GM12878 (cell line): ENCODE results near the gene SEL1L3. TPM values are rescaled to one million over a fixed set of nuclear protein-coding genes. Genes with fewer than 3 reads are reported as not detected.

Source experiments
- ATAC-seq: fragments of 200-7000 bp; cut with Tn5 transposase; 3 replicates; pipeline ENCODE4 v1.9.1; 2020; ENCODE audit warnings: mild to moderate bottlenecking, moderate library complexity
- BruUV-seq: library from RNA; stranded (reverse); fragments of 400-500 nt; replicated peaks from 2 replicates; lab custom pipeline; 2021; lab: Mats Ljungman, UMichigan
- CTCF ChIA-PET: fragments of 300-600 bp; sonication (Branson Sonifier 250); formaldehyde crosslinking; extraction: SDS; loops from one replicate; lab custom pipeline; 2021; ENCODE audit warnings: inconsistent platforms; lab: Yijun Ruan, JAX
- POLR2A ChIA-PET: fragments of 350-600 bp; formaldehyde crosslinking; extraction: SDS; loops from one replicate; lab custom pipeline; 2021; ENCODE audit warnings: inconsistent platforms; lab: Charles Lee
- RAD21 ChIA-PET: fragments of 300-600 bp; sonication (Branson Sonifier 250); formaldehyde crosslinking; loops from one replicate; lab custom pipeline; 2023; ENCODE audit warnings: antibody characterized with exemption; ENCODE audit not compliant: unreplicated experiment; lab: Charles Lee
- SMC1A ChIA-PET: fragments of 300-600 bp; sonication (Branson Sonifier 250); formaldehyde crosslinking; loops from one replicate; lab custom pipeline; 2023; ENCODE audit not compliant: unreplicated experiment, uncharacterized antibody; lab: Charles Lee
- DNase-seq: peaks from one replicate; pipeline ENCODE4 v3.0.0-alpha.2; 2011; ENCODE audit warnings: low read depth, low spot score
- FAIRE-seq: peaks from 3 replicates; lab custom pipeline; 2011; peaks lifted over from hg19 to GRCh38; lab: Jason Lieb, UNC
- H2AFZ ChIP-seq: 2 replicates; pipeline ENCODE4 v1.6.0; 2011; ENCODE audit warnings: low read depth, low read length, control low read depth; ENCODE audit not compliant: control insufficient read depth
- H3K27ac ChIP-seq: 2 replicates; pipeline ENCODE4 v1.5.1; 2011; ENCODE audit warnings: control low read depth; ENCODE audit not compliant: control insufficient read depth, insufficient read depth
- H3K27me3 ChIP-seq, 2 experiments: replicated peaks in 1 of 2; 2 replicates each; pipeline versions ENCODE4 v1.6.0 to v1.6.1; 2011; ENCODE audit warnings: low read length in 1 of 2; ENCODE audit not compliant: control insufficient read depth in 2 of 2, insufficient read depth in 2 of 2
- H3K36me3 ChIP-seq, 2 experiments: 2 replicates each; pipeline ENCODE4 v1.5.1; 2011; ENCODE audit warnings: low read length in 1 of 2; ENCODE audit not compliant: control insufficient read depth in 2 of 2, insufficient read depth in 2 of 2
- H3K4me1 ChIP-seq: 2 replicates; pipeline ENCODE4 v1.6.1; 2011; ENCODE audit warnings: mild to moderate bottlenecking, low read length, moderate library complexity, mixed read lengths; ENCODE audit not compliant: control insufficient read depth, insufficient read depth
- H3K4me2 ChIP-seq: 2 replicates; pipeline ENCODE4 v1.6.0; 2011; ENCODE audit warnings: control low read depth; ENCODE audit not compliant: control insufficient read depth, insufficient read depth
- H3K4me3 ChIP-seq: fragments of 200-600 bp; sonication (generic); 2 replicates; pipeline ENCODE4 v1.5.1; 2016
- H3K79me2 ChIP-seq: 2 replicates; pipeline ENCODE4 v1.6.0; 2011; ENCODE audit warnings: low read length; ENCODE audit not compliant: control insufficient read depth, insufficient read depth
- H3K9ac ChIP-seq: 2 replicates; pipeline ENCODE4 v1.8.0; 2011; ENCODE audit warnings: low read length, control low read depth, mixed read lengths; ENCODE audit not compliant: control insufficient read depth, insufficient read depth
- H3K9me3 ChIP-seq: replicated peaks from 3 replicates; pipeline ENCODE4 v1.5.1; 2011; ENCODE audit warnings: mild to moderate bottlenecking, low read length; ENCODE audit not compliant: control insufficient read depth, insufficient read depth
- H4K20me1 ChIP-seq: 2 replicates; pipeline ENCODE4 v1.6.0; 2011; ENCODE audit not compliant: control insufficient read depth, insufficient read depth
- KAT2A ChIP-seq: conservative IDR thresholded peaks from 2 replicates; pipeline ENCODE4 v1.6.1; 2011; ENCODE audit warnings: low read depth, low read length; ENCODE audit not compliant: control insufficient read depth
- MYB ChIP-seq: fragments of 150-350 bp; IDR thresholded peaks from 2 replicates; pipeline ENCODE4 v1.6.1; 2014; ENCODE audit warnings: mild to moderate bottlenecking, low read depth, low read length, borderline replicate concordance
- STAT3 ChIP-seq: IDR thresholded peaks from 2 replicates; pipeline ENCODE4 v1.6.1; 2011; ENCODE audit warnings: low read depth, low read length, improper control_type of control experiment
- WRNIP1 ChIP-seq: IDR thresholded peaks from 2 replicates; pipeline ENCODE4 v1.6.1; 2011; ENCODE audit warnings: low read depth, low read length, improper control_type of control experiment, borderline replicate concordance
- ZBED1 ChIP-seq: IDR thresholded peaks from 2 replicates; pipeline ENCODE4 v1.6.1; 2016; ENCODE audit warnings: borderline replicate concordance
- WGBS: methylation state at CpG from one replicate; pipeline ENCODE4 v1.1.6; 2016; ENCODE audit warnings: low lambda C conversion rate; ENCODE audit not compliant: insufficient replicate concordance, insufficient coverage; ENCODE audit errors: missing lambda C conversion rate; 5-methylcytosine and 5-hydroxymethylcytosine counted together
- in situ Hi-C: fragments of 300-500 bp; cut with MboI; formaldehyde crosslinking; loops from 9 replicates; pipeline ENCODE4 v1.14.3; 2018; ENCODE audit warnings: mixed read lengths
- intact Hi-C: fragments of 100-400 bp; cut with micrococcal nuclease; formaldehyde crosslinking; loops from one replicate; pipeline ENCODE4 v1.14.2; 2022; ENCODE audit not compliant: unreplicated experiment
- polyA plus RNA-seq, 11 experiments: library from polyadenylated mRNA; depleted of rRNA in 4 of 11; unstranded in 6 of 11; stranded (reverse) in 5 of 11; fragments of >200 nt; fragmentation: Nextera tagmentation in 4 of 11; fragmentation: Illumina TruSeq in 1 of 11; extraction: Ambion mirVana in 4 of 11; extraction: Trizol in 1 of 11; gene quantifications; 1 replicate in 1 of 11; 2 replicates in 10 of 11; pipeline versions ENCODE4 v1.2.1 to v1.2.3, GENCODE V29; 2011 to 2016; ENCODE audit warnings: inconsistent platforms in 2 of 11, missing spikeins in 2 of 11, low read depth in 1 of 11
- total RNA-seq, 4 experiments: library from RNA; depleted of rRNA in 3 of 4; stranded (reverse); fragments of >200 nt in 3 of 4; fragmentation: Illumina TruSeq in 1 of 4; extraction: Trizol in 1 of 4; gene quantifications; 2 replicates each; pipeline versions ENCODE4 v1.2.1 to v1.2.3, GENCODE V29; 2013 to 2021
- TF ChIP-seq, protein P1 (sequence below): IDR thresholded peaks from 2 replicates; pipeline ENCODE4 v1.6.1; 2012; ENCODE audit warnings: mild to moderate bottlenecking, low read depth, low read length

The SEL1L3 gene
- total and polyA plus RNA-seq, 10 of the 15 experiments (the other 5 are each of a cell fraction or from before 2014, with no cell fraction given), result 20.4 to 82.2 (median 47.3) TPM

DNA sequence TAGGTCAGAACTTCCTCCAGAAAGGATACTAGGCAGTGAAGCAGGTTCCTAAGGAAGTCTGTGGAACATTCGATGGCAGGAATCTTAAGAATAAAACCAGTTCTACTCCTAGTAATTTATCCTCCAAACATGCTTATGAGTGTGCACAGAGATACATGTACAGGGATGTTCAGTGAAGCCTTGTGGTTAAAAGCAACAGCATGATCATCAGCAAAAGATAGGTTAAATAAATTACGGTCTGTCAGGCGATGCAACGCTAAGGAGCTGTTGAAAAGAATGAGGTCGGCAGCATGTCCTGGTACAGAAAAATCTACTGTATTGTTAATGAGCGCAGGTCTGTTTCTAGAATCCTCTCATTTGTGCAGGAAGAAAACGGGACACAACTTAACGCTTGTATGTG, 23.6 kb downstream of the SEL1L3 start:
- H3K9ac ChIP-seq, result no peak overlapping the region
- DNase-seq (no peak), FAIRE-seq (no peak), ATAC-seq (no peak)
- H3K4me1 ChIP-seq, result peaks cover 24% of the 10 kb centered on the region
- in situ Hi-C loops (no loop called here), intact Hi-C loops (no loop called here)
- no peak for TF ChIP-seq WRNIP1
- no peak for TF ChIP-seq MYB
- TF ChIP-seq KAT2A, result no peak
- H3K4me3 ChIP-seq, result no peak overlapping the region
- no peaks in the 10 kb centered on the region for H3K9me3 ChIP-seq
- no peak overlapping the region for H3K27ac ChIP-seq
- H3K4me2 ChIP-seq, result no peak overlapping the region
- no peaks in the 10 kb centered on the region for H3K79me2 ChIP-seq
- no peaks in the 10 kb centered on the region for H3K27me3 ChIP-seq
- ChIA-PET SMC1A (interaction anchor here (0.7 to 1.1 kb wide), 2 partner anchors 44 to 75 kb away, joined by 3 read pairs; partner anchors contain the start of gene SMIM20), POLR2A (interaction anchor here (1.6 kb wide), 1 partner anchor 37 kb away, joined by 3 read pairs; no protein-coding TSS in a partner anchor), CTCF (interaction anchor here (1.1 to 1.3 kb wide), 2 partner anchors 15 to 20 kb away, joined by 3 read pairs; no protein-coding TSS in a partner anchor), RAD21 (interaction anchor here (0.6 kb wide), 1 partner anchor 910 kb away, joined by 3 read pairs; no protein-coding TSS in a partner anchor)
- no peak overlapping the region for H2AFZ ChIP-seq
- no TSS peak for BruUV-seq
- H3K36me3 ChIP-seq, result peaks cover 0 to 5% of the 10 kb centered on the region in 2 experiments; a peak in 2 of 4 replicates
- WGBS, result 79% methylated on average over 8 of the region's 8 CpGs
- no peaks in the 10 kb centered on the region for H4K20me1 ChIP-seq

- in situ Hi-C loops (no loop called here), intact Hi-C loops (no loop called here)
- Histone ChIP-seq H3K4me1 (peaks cover 19% of the 10 kb centered on the region), H3K4me2 (no peak overlapping the region), H3K4me3 (no peak overlapping the region), H3K36me3 (peaks cover 0 to 5% of the 10 kb centered on the region in 2 experiments; a peak in 2 of 4 replicates), H3K79me2 (no peaks in the 10 kb centered on the region), H4K20me1 (no peaks in the 10 kb centered on the region), H2AFZ (no peak overlapping the region), H3K27ac (no peak overlapping the region), H3K27me3 (no peaks in the 10 kb centered on the region), H3K9me3 (no peaks in the 10 kb centered on the region), H3K9ac (no peak overlapping the region)
- no peak for ATAC-seq
- POLR2A ChIA-PET, result interaction anchor here (1.6 kb wide), 1 partner anchor 38 kb away, joined by 3 read pairs; no protein-coding TSS in a partner anchor
- SMC1A ChIA-PET, result interaction anchor here (1.1 to 2.7 kb wide), 4 partner anchors 10 to 76 kb away, joined by 3 to 8 read pairs (median 6); partner anchors contain the start of gene SMIM20
- no peak for DNase-seq
- RAD21 ChIA-PET, result no interaction called here
- 71% methylated on average over 8 of the region's 8 CpGs for WGBS
- BruUV-seq, result no TSS peak
- no peak for FAIRE-seq
- CTCF ChIA-PET, result interaction anchor here (1.1 to 1.3 kb wide), 3 partner anchors 15 to 26 kb away, joined by 3 to 5 read pairs (median 3); no protein-coding TSS in a partner anchor
- TF ChIP-seq, protein P1, sequence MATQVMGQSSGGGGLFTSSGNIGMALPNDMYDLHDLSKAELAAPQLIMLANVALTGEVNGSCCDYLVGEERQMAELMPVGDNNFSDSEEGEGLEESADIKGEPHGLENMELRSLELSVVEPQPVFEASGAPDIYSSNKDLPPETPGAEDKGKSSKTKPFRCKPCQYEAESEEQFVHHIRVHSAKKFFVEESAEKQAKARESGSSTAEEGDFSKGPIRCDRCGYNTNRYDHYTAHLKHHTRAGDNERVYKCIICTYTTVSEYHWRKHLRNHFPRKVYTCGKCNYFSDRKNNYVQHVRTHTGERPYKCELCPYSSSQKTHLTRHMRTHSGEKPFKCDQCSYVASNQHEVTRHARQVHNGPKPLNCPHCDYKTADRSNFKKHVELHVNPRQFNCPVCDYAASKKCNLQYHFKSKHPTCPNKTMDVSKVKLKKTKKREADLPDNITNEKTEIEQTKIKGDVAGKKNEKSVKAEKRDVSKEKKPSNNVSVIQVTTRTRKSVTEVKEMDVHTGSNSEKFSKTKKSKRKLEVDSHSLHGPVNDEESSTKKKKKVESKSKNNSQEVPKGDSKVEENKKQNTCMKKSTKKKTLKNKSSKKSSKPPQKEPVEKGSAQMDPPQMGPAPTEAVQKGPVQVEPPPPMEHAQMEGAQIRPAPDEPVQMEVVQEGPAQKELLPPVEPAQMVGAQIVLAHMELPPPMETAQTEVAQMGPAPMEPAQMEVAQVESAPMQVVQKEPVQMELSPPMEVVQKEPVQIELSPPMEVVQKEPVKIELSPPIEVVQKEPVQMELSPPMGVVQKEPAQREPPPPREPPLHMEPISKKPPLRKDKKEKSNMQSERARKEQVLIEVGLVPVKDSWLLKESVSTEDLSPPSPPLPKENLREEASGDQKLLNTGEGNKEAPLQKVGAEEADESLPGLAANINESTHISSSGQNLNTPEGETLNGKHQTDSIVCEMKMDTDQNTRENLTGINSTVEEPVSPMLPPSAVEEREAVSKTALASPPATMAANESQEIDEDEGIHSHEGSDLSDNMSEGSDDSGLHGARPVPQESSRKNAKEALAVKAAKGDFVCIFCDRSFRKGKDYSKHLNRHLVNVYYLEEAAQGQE, result peak; percentile 53; the same call in 1 of the 2 replicates
- TF ChIP-seq ZBED1 (no peak), STAT3 (no peak)
Observed at GRCh38 chr4:25838526-25838925, 24.3 kb downstream of the SEL1L3 start.
